Gastrocnemius medialis (tissue), 4 donors: ENCODE measurements around the gene CCDC141.

Experiments used
- CTCF ChIP-seq, 5 experiments: fragments of 450-650 bp in 3 of 5; fragments of 200-600 bp in 2 of 5; sonication (generic) in 2 of 5; IDR thresholded peaks in 4 of 5; conservative IDR thresholded peaks in 1 of 5; 1 replicate in 4 of 5; 2 replicates in 1 of 5; pipeline ENCODE4 v1.5.1; 2016 to 2019; ENCODE audit warnings: antibody characterized with exemption in 5 of 5, mild to moderate bottlenecking in 3 of 5, moderate library complexity in 3 of 5
- POLR2A ChIP-seq, 2 donors: fragments of 450-650 bp; IDR thresholded peaks; one replicate each; pipeline ENCODE4 v1.6.1; 2017; ENCODE audit warnings: antibody characterized with exemption in 2 of 2, mild to moderate bottlenecking in 2 of 2, moderate library complexity in 2 of 2

DNA sequence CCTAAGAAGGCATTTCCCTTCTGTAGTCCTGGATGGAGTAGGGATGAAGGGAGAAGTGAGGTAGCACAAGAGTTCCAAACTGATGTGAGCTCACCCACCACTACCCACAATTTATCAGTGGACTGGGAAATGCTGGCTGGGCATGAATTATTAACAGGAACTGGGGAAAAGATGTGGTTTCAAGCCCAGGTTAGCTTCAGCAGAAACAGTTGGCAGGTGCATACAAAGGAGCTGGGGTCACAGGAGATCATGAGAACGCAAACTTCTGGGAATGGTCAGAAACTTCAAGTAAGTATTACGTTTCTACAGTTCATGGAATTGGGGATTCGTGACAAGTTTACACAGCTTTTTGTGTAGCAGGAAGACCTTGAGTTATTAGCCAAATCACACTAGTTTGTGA is 5.4 kb downstream of the CCDC141 start:
- TF ChIP-seq CTCF (IDR thresholded peaks at IDR 0.05 in 4 of 5, conservative IDR thresholded peaks at IDR 0.05 in 1 of 5) (no peak), POLR2A (IDR thresholded peaks at IDR 0.05) (no peak)
